ENCODE data around the gene EFNA2. TPM values are rescaled to one million over a fixed set of nuclear protein-coding genes. Genes with fewer than 3 reads are reported as not detected.

The EFNA2 gene
- polyA plus RNA-seq, 1 of the 3 experiments (the other 2 are of a cell fraction), result 1.1 TPM

GRCh38 chr19:1309977-1310852, 24.5 kb downstream of the EFNA2 start:
- Histone ChIP-seq H3K9me2 (no peaks in the 10 kb centered on the region), H2AFZ (ENCODE audit: low read depth) (no peak overlapping the region), H3K27me3 (ENCODE audit: insufficient read depth) (no peaks in the 10 kb centered on the region), H4K20me1 (ENCODE audit: insufficient read depth) (no peaks in the 10 kb centered on the region), H3K9ac (no peak overlapping the region), H3K4me2 (no peak overlapping the region), H3K4me1 (ENCODE audit: control insufficient read depth in 1 of 2, insufficient read depth in 2 of 2, low read depth in 1 of 2, low read length in 1 of 2) (peaks cover 0 to 7% of the 10 kb centered on the region in 2 experiments; a peak in 2 of 4 replicates), H3K27ac (ENCODE audit: low read depth in 2 of 2, low read length in 1 of 2) (no peak overlapping the region), H3F3A (replicated peaks; ENCODE audit: insufficient read depth) (no peaks in the 10 kb centered on the region), H3K79me2 (ENCODE audit: insufficient read depth) (no peaks in the 10 kb centered on the region), H3K9me3 (no peaks in the 10 kb centered on the region), H3K4me3 (ENCODE audit: low read depth in 2 of 2, low read length in 1 of 2) (no peak overlapping the region), H3K36me3 (replicated peaks in 1 of 2; ENCODE audit: control insufficient read depth in 1 of 2, insufficient read depth in 2 of 2, low read length in 1 of 2) (no peaks in the 10 kb centered on the region)
- ChIA-PET POLR2A (no interaction called here), CTCF (interaction anchor here (1.7 kb wide), 1 partner anchor 30 kb away, joined by 7 read pairs; no protein-coding TSS in a partner anchor)
- TF ChIP-seq USF1 (IDR thresholded peaks at IDR 0.05; ENCODE audit: borderline replicate concordance, low read depth), result no peak
- no peak for TF ChIP-seq EZH2phosphoT487 (IDR thresholded peaks at IDR 0.05; ENCODE audit: borderline replicate concordance, low read depth)
- peak; percentile 31; the same call in 1 of the 2 replicates for TF ChIP-seq NFIC (IDR thresholded peaks at IDR 0.05; ENCODE audit: borderline replicate concordance)
- TF ChIP-seq SMC3 (IDR thresholded peaks at IDR 0.05; ENCODE audit: low read depth, low read length), result no peak
- no peak for TF ChIP-seq IRF3 (IDR thresholded peaks at IDR 0.05; ENCODE audit: low read depth, low read length)
- DNase-seq, result no peak
- WGBS (ENCODE audit: low lambda C conversion rate), result 53% methylated on average over 22 of the region's 28 CpGs

GRCh38 chr19:1310853-1311180, 25.1 kb downstream of the EFNA2 start:
- 96% methylated on average over 12 of the region's 18 CpGs for WGBS (ENCODE audit: low lambda C conversion rate)

GRCh38 chr19:1311543-1312091, 25.9 kb downstream of the EFNA2 start:
- H3K9me3 ChIP-seq, result no peaks in the 10 kb centered on the region
- H3K36me3 ChIP-seq (replicated peaks in 1 of 2; ENCODE audit: control insufficient read depth in 1 of 2, insufficient read depth in 2 of 2, low read length in 1 of 2), result no peaks in the 10 kb centered on the region
- no peak for DNase-seq
- H2AFZ ChIP-seq (ENCODE audit: low read depth), result no peak overlapping the region
- ChIA-PET POLR2A (no interaction called here), CTCF (interaction anchor here (1.0 to 1.7 kb wide), 3 partner anchors 32 to 89 kb away, joined by 3 to 7 read pairs (median 6); partner anchors contain the start of gene GAMT)
- no peak overlapping the region for H3K4me2 ChIP-seq
- H4K20me1 ChIP-seq (ENCODE audit: insufficient read depth), result no peaks in the 10 kb centered on the region
- H3K27ac ChIP-seq (ENCODE audit: low read depth in 2 of 2, low read length in 1 of 2), result no peak overlapping the region
- H3K9ac ChIP-seq, result no peak overlapping the region
- WGBS (ENCODE audit: low lambda C conversion rate), result 81% methylated on average over 6 of the region's 21 CpGs
- no peaks in the 10 kb centered on the region for H3K27me3 ChIP-seq (ENCODE audit: insufficient read depth)
- no peaks in the 10 kb centered on the region for H3K9me2 ChIP-seq
- no peak for TF ChIP-seq RXRA (IDR thresholded peaks at IDR 0.05; ENCODE audit: borderline replicate concordance, low read depth)
- no peak for TF ChIP-seq USF2 (IDR thresholded peaks at IDR 0.05; ENCODE audit: borderline replicate concordance, low read depth, low read length)
- TF ChIP-seq FOXM1 (IDR thresholded peaks at IDR 0.05; ENCODE audit: low read depth), result no peak
- no peak for TF ChIP-seq CHD2 (IDR thresholded peaks at IDR 0.05; ENCODE audit: low read length, partially characterized antibody)
- TF ChIP-seq EP300 (IDR thresholded peaks at IDR 0.05; ENCODE audit: borderline replicate concordance in 1 of 2, low read depth in 1 of 2, low read length in 1 of 2), result no peak
- H3K4me3 ChIP-seq (ENCODE audit: low read depth in 2 of 2, low read length in 1 of 2), result no peak overlapping the region
- no peaks in the 10 kb centered on the region for H3F3A ChIP-seq (replicated peaks; ENCODE audit: insufficient read depth)
- no peaks in the 10 kb centered on the region for H3K79me2 ChIP-seq (ENCODE audit: insufficient read depth)
- H3K4me1 ChIP-seq (ENCODE audit: control insufficient read depth in 1 of 2, insufficient read depth in 2 of 2, low read depth in 1 of 2, low read length in 1 of 2), result peaks cover 6 to 7% of the 10 kb centered on the region in 2 experiments; a peak in 2 of 4 replicates

More at GRCh38 chr19:1310853-1311180, 25.1 kb downstream of the EFNA2 start:
- POLR2A ChIA-PET, result no interaction called here
- Histone ChIP-seq H3K79me2 (ENCODE audit: insufficient read depth) (no peaks in the 10 kb centered on the region), H3K4me3 (ENCODE audit: low read depth in 2 of 2, low read length in 1 of 2) (no peak overlapping the region), H3K9me2 (no peaks in the 10 kb centered on the region), H3K4me2 (no peak overlapping the region), H3K9me3 (no peaks in the 10 kb centered on the region), H3K27ac (ENCODE audit: low read depth in 2 of 2, low read length in 1 of 2) (no peak overlapping the region), H3K27me3 (ENCODE audit: insufficient read depth) (no peaks in the 10 kb centered on the region), H2AFZ (ENCODE audit: low read depth) (no peak overlapping the region), H3K4me1 (ENCODE audit: control insufficient read depth in 1 of 2, insufficient read depth in 2 of 2, low read depth in 1 of 2, low read length in 1 of 2) (peaks cover 3 to 7% of the 10 kb centered on the region in 2 experiments; a peak in 2 of 4 replicates), H3K9ac (no peak overlapping the region), H3K36me3 (replicated peaks in 1 of 2; ENCODE audit: control insufficient read depth in 1 of 2, insufficient read depth in 2 of 2, low read length in 1 of 2) (no peaks in the 10 kb centered on the region), H3F3A (replicated peaks; ENCODE audit: insufficient read depth) (no peaks in the 10 kb centered on the region), H4K20me1 (ENCODE audit: insufficient read depth) (no peaks in the 10 kb centered on the region)
- DNase-seq, result no peak
- CTCF ChIA-PET, result interaction anchor here (1.0 to 1.7 kb wide), 2 partner anchors 31 to 90 kb away, joined by 3 to 7 read pairs; partner anchors contain the start of gene GAMT
- TF ChIP-seq ELF1 (IDR thresholded peaks at IDR 0.05) (no peak), FOXM1 (IDR thresholded peaks at IDR 0.05; ENCODE audit: low read depth) (no peak)

All from SK-N-SH (cell line).